Measurements from ENCODE around the gene SEMA5B.

DNA sequence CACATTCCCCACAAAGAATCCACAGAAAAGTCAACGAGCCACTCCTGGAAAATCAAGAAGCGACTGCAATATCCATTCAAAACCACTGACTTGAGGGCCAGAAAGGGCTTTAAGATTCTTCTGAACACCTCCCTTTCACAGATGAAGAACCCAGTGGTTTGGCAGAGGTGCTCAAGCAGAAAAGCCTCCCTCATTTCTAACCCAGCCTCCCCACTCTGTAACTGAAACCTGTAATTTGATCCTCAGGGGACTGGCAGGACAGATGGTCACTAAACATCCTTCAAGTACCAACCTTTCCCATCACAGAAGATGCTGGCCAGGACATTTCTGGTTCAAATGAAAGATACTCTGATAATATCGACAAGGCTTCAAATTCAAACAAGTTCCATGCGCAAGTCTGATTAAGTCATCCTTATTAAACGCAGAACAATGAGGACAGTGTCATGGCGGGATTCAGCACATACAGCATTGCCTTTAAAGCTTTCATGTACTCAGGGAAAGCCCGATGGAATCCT, 5.5 kb downstream of the SEMA5B start:
- TF ChIP-seq YY1 (IDR thresholded peaks at IDR 0.05; ENCODE audit: insufficient read depth, insufficient read length) (no peak), ZNF274 (IDR thresholded peaks at IDR 0.05; ENCODE audit: low read depth, low read length) (no peak)

Data from NT2/D1 (cell line).